ENCODE results near the gene NLRP6.
A peak's percentile ranks its signal among the peaks of the same experiment; 100 is the strongest.
"Not testable (repeated sequence)": the region's sequence is repeated elsewhere in the genome, so short reads cannot be mapped to it uniquely, and the experiment has no call there.

Gene NLRP6

DNA sequence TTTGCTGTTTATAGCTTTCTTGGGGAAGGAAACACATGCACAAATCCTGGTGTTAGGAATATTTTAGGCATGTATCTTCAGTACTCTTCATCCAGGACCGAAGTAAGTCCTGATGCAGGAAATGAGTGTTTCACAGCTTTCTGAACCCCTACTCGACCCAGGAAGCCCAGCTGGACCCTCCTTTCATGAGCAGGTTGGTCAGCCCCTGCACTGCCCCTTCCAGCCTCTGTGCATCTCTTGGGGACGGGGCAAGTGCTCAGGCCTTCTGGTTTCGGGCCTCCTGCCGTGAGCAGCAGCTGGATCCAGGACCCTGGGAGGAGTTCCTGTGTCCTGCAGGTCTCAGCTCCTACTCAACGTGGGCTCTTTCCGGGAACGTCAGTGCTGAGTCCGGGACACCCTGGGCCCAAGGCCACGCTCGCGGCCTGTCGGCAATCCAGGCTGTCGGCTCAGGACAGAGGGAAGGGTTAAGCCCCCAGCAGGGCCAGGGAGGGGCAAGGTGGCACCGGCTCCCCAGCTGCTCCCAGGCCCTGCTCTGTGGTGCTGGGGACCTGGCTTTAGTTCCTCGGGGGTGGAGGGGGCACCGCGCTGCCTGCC lies 31.9 kb downstream of the NLRP6 start:
- not testable (repeated sequence) for DNase-seq

DNA sequence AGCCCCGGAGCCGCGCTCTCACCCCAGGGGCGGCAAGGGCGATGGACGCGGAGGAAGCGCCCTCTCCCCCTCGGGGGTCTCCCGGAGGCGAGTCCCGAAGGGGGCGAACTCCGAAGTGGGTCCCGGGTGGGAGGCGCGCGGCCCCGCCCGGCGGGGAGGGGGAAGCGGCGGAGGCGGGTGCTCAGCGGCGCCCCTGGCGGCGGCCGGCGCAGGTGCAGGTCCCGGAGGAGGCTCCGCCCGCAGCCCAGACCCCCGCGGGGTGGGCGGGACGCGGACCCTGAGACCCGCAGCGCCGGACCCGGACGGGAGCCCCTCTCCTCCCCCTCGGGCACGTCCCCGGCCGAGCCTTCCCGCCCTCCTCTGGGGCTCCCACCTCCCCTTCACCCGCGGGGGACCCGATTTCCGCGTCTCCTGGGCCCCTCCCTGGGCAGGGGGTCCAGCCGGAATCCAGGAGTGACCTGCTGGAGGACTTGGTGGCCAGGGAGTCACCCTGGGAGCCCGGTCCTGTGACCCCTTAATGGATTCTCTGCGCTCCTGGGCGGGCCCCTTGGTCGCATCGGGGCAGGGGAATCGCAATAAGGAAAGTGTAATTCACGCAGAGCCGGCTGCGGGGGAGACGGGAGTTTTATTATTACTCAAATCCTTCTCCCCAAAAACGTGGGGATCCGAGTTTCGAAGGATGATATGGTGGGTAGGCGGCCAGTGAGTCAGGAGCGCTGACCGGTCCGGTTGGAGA lies 33.0 kb downstream of the NLRP6 start:
- not testable (repeated sequence) for DNase-seq

DNA sequence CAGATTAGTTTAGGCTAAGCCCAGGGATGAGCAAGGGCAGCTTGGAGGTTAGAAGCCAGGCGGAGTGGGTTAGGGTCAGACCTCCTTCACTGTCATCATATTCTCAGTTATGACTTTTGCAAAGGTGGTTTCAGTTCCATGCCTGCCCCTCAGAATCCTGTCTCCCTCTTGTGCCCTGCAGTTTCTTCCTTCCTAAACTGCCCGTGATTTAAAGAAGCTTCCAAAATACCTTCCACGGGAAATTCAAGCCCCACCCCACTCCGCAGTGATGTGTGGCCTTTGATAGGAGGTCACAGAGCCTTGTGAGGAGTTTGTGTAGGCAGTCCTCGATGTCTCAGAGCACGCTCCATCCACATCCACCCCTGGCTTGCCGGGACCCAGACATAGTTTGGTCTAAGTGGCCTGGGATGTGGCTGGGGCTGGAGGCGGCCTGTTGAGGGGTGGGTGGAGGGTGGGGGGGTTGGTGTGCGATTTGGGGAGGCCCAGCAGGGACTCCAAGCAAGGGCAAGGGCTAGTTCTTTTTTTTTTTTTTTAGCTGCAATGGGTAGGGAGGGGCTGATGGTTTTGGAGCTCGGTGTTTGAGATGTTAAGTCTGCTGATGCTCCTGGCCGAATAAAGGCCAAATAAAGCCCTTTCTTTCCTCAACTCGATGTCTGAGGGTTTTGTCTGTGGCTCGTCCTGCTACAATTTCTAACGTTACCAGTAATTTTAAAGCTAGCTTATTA lies 34.0 kb downstream of the NLRP6 start:
- peak; percentile 46 for DNase-seq

DNA sequence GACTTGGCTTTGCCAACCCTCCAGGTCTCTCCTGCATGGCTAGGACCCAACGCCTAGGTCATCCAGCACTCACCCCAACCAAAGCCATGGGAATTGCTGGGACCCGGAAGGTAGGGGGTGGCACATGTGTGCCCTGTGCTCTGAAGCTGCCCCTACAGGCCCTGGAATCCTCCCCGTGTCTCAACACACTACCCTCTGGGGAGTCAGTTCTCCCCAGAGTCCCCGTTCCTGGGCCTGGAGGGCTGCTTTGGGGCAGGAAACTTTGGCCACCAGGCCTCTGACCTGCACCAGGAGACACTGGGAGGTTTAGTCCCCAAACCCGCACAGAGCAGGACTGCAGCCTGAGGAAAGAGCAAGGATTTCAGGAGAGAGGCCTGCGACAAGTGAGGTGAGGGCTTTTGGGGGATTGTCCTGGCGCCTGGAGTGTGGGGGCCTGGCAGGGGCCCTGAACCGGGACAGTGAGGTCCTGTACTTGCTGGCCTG lies 35.1 kb downstream of the NLRP6 start:
- DNase-seq: peak; percentile 31

DNA sequence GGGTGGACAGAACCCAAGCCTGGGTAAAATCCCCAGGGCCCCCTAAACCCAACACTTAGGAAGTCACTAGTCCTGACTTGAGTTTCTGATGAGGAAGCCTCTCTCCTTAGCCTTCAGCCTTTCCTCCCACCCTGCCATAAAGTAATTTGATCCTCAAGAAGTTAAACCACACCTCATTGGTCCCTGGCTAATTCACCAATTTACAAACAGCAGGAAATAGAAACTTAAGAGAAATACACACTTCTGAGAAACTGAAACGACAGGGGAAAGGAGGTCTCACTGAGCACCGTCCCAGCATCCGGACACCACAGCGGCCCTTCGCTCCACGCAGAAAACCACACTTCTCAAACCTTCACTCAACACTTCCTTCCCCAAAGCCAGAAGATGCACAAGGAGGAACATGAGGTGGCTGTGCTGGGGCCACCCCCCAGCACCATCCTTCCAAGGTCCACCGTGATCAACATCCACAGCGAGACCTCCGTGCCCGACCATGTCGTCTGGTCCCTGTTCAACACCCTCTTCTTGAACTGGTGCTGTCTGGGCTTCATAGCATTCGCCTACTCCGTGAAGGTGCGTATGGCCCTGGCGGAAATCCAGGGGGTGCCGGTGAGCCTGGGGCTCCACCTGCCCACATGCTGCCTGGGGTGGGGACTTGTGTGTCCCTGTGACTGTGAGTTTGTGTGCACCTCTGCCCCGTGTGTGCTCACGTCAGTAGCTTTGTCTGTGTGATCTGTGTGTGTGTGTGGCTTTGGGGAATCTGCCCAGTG lies 35.8 kb downstream of the NLRP6 start, which contains the start of gene IFITM1:
Gene IFITM1 (plus strand): TSS at position 254 of the 767 bp plus-strand sequence. CDS start 131 bp downstream, at position 385.
- peak; percentile 86 for DNase-seq

DNA sequence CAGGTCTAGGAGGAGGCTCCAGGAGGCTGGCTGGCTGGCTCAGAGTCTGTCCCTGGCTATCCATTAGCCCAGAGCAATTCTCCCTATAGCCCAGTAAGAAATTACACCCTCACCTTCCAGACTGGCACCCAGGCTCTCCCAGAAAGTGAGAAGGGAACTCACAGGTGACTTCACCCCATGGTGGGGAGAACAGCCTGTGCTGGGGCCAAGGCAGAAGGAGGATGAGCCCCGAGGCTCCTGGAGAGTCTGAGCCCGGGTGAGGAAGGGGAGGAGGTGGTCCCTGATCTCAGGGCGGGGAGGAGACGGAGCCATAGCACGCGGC lies 36.3 kb downstream of the NLRP6 start:
- not testable (repeated sequence) for DNase-seq

DNA sequence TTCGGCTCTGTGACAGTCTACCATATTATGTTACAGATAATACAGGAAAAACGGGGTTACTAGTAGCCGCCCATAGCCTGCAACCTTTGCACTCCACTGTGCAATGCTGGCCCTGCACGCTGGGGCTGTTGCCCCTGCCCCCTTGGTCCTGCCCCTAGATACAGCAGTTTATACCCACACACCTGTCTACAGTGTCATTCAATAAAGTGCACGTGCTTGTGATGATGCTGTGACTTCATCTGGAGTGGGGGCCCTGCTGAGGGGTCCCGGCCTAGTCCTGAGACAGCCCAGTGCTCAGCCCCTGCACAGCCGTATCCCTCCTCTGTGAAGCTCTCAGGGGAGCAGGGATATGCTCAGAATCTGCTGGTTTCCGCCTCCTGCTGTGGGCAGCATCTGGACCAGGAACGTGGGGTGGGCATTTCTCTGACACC lies 36.9 kb downstream of the NLRP6 start:
- no peak for DNase-seq

DNA sequence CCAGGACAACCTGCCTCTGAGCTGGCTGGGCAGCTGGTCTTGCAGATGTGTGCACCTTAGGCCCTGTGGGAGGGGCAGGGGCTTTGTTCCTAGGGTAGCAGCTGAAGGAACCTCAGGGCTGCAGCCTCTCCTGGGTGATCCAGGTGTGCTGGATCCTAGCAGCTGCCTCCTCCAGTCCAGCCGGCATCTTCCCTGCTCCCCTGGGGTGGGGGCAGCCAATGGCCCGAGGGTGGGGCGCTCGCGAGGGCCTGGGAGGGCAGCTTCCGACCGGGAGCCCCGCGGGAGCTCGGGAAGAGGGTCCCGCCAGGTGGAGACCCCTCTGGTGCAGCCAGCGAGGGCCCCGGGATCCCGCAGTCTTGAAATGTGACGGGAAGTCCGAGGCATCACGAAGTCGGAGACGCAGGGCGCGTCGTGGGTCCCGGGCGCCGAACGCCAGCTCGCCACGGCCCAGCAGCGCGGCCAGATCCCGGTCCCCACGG lies 37.3 kb downstream of the NLRP6 start:
- no peak for DNase-seq

DNA sequence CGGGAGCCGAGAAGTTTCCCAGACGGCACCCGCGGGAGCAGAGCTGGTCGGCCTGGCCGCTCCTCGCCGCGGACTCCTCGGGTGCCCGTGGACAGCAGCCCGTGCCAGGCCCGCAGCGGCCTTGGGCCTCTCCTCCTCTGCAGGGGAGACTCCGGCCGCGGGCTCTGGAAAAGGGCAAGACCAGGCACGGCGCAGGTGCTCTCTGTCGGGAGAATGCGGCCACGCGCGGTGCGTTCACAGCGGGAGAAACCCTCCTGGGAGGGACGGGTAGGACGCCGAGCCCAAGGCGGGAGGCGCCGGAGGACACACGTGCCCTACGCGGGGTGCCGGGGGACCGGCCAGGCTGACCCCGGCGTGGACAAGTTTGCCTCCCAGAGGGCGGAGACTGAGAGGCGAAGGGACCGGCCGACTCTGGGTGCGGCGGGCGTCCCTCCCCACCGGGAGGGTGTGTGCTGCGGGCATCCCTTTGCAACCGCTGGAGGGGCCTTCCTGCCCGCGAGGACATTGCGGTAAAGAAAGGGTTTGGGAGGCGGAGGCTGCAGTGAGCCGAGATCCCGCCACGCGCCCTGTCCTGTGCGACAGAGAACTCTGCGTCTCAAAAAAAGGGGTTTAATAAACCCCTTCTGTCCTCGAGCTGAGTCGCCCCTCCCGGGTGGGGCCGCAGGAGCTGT lies 38.0 kb downstream of the NLRP6 start:
- peak; percentile 46 for DNase-seq

DNA sequence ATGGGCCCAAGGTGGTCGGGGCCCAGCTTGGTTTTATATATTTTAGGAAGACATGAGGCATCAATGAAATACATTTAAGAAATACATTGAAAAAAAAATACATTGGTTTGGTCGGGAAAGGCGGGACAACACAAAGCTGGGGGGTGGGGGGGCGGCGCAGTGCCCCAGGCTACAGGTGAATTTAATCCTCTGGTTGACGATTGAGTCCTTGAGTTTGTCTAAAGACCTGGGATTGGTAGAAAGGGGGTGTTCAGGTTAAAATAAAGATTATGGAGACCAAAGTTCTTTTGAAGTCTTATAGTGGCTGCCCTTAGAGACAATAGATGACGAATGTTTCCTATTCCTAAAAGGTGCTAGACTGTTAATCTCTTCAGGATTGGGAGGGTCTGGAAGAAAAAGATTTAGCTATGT lies 38.7 kb downstream of the NLRP6 start:
- no peak for DNase-seq

DNA sequence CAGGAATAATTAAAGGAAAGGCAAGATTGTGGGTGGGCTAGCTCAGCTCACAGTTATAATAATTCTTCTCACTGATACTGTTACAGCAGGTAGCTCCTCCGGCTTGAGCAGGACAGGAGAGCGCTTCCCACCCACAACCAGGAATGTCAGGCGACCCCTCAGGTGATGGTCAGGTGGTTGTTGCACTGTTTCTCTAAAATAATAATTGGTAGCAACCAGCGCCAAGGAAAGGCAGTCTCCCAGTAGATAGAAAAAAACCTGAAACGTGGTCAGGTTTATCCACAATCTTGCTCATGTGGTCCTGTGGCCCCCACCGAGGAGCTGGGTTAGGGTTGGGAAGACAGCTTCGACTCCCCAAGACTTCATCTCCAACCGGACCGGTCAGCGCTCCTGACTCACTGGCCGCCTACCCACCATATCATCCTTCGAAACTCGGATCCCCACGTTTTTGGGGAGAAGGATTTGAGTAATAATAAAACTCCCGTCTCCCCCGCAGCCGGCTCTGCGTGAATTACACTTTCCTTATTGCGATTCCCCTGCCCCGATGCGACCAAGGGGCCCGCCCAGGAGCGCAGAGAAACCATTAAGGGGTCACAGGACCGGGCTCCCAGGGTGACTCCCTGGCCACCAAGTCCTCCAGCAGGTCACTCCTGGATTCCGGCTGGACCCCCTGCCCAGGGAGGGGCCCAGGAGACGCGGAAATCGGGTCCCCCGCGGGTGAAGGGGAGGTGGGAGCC lies 39.6 kb downstream of the NLRP6 start:
- DNase-seq: not testable (repeated sequence)

DNA sequence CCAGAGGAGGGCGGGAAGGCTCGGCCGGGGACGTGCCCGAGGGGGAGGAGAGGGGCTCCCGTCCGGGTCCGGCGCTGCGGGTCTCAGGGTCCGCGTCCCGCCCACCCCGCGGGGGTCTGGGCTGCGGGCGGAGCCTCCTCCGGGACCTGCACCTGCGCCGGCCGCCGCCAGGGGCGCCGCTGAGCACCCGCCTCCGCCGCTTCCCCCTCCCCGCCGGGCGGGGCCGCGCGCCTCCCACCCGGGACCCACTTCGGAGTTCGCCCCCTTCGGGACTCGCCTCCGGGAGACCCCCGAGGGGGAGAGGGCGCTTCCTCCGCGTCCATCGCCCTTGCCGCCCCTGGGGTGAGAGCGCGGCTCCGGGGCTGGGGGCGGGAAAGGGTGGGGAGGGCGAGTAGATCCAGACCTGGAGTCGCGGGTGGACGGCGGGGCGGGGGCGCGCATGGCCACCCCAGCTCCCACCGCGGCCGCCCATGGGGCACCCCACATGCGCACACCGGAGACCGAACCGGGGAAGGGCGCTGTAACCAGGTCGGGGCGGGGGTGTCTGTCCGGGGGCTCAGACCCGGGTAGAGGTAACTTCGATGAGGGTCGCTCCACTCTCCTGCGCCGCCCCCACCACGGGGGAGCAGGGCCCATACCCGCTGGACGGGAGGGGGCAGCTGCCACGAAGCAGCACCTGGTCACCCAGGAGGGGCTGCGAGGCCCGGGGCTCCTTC lies 40.4 kb downstream of the NLRP6 start:
- not testable (repeated sequence) for DNase-seq

DNA sequence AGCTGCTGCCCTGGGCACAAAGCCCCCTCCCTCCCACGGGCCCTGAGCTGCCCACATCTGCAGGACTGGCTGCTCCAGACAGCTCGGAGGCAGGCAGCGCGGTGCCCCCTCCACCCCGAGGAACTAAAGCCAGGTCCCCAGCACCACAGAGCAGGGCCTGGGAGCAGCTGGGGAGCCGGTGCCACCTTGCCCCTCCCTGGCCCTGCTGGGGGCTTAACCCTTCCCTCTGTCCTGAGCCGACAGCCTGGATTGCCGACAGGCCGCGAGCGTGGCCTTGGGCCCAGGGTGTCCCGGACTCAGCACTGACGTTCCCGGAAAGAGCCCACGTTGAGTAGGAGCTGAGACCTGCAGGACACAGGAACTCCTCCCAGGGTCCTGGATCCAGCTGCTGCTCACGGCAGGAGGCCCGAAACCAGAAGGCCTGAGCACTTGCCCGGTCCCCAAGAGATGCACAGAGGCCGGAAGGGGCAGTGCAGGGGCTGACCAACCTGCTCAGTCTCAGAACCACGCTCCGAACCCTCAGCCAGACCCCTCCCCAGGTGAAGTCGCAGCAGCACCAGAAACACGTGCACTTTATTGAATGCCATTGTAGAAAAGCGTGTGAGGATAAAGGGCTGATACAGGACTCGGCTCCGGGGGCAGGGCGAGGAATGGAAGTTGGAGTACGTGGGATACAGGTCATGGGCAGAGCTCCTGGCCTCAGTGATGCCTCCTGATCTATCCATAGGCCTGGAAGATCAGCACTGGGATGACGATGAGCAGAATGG lies 41.1 kb downstream of the NLRP6 start:
- not testable (repeated sequence) for DNase-seq

DNA sequence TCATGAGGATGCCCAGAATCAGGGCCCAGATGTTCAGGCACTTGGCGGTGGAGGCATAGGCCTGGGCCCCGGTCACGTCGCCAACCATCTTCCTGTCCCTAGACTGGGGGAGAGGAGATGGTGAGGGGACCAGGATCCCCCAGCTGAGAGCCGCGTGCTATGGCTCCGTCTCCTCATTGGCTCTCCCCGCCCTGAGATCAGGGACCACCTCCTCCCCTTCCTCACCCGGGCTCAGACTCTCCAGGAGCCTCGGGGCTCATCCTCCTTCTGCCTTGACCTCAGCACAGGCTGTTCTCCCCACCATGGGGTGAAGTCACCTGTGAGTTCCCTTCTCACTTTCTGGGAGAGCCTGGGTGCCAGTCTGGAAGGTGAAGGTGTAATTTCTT lies 41.7 kb downstream of the NLRP6 start:
- DNase-seq: not testable (repeated sequence)

DNA sequence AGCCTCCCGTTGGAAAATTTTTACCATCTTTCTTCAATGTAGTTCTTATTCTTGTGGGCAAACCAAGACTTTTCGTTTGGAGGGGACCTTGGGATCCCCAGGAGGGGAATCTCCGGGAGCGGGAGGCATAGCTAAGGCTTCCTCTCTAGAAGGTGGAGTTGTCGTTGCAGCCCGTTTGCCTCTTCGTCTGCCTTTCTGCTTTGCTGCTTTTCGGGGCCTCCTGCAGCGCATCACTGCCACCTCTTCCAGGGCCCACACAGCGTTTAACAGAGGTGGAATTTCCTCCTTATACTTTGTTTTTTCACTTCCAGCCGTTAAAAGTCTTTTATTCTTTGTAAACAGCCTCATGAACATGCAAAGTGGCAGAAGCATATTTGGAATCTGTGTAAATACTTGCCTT lies 45.9 kb downstream of the NLRP6 start:
- DNase-seq: no peak

DNA sequence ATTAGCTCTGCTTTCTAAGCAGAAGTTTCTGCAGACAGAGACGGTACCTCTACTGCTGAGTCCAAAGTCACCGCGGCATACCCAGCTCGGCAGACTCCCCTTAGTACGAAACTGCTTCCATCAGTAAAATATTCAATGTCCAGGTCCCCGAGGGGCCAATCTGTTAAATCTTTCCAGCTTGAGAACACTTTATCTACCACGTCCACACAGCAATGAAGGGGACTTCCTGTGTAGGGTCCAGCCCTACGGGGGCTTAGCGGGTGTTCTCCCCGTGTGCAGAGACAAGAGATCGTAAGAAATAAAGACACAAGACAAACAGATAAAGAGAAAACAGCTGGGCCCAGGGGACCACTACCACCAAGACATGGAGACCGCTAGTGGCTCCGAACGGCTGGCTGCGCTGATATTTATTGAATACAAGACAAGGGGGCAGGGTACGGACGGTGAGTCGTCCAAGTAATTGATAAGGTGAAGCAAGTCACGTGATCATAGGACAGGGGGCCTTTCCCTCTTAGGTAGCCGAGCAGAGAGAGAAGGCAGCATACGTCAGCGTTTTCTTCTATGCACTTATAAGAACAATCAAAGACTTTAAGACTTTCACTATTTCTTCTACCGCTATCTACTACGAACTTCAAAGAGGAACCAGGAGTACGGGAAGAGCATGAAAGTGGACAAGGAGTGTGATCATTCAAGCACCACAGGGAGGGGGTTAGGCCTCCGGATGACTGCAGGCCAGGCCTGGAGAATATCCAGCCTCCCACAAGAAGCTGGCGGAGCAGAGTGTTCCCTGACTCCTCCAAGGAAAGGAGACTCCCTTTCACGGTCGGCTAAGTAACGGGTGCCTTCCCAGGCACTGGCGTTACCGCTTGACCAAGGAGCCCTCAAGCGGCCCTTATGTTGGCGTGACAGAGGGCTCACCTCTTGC lies 46.6 kb downstream of the NLRP6 start:
- not testable (repeated sequence) for DNase-seq

DNA sequence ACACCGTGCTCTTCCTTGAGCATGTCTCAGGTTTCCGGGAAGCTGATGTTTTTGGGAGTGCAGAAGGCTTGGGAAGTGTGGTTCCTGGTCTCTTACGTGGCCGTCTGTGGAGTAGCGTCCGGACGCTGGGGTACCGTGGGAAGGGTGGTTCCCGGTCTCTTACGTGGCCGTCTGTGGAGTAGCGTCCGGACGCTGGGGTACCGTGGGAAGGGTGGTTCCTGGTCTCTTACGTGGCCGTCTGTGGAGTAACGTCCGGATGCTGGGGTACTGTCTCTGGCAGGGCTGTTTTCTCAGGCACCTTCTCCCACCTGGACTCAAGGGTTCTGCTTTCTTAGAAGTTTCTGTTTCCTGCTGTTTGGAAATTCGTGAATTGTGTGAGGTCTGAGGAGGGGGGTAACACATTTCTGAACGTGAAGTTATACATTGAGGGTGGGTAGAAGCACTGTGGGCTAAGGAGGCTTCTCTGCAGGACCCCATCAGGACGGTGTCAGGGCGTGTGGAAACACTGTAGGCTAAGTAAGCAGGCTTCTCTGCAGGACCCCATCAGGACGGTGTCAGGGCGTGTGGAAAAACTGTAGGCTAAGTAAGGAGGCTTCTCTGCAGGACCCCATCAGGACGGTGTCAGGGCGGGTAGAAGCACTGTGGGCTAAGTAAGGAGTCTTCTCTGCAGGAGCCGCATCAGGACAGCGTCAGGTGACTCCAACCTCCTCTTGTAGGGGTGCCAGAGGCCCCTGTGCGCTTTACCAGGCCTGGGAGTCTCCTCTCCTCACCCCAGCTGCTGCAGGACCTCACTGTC lies 47.8 kb downstream of the NLRP6 start:
- no peak for DNase-seq

DNA sequence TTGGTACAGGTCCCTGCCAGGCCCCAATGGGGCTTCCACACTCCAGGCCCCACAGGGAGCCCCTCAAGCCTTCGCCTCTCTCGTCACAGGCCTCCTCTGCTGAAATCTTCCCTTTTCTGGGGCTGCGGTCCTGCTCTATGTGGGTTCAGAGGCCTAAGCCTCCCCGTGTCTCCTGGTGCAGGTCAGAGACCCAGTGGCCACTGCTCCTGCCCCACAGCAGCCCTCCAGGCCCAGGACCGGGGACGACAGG lies 48.3 kb downstream of the NLRP6 start:
- DNase-seq: no peak

Measured in activated CD4-positive, alpha-beta T cell treated with anti-CD3 and anti-CD28 coated beads, Interleukin-2, Interleukin-6, amounts not matched to agents 100 ng/mL and 50 ng/mL, durations not matched to agents 16 hours and 8 hours (primary cell).